Ascending aorta (tissue), 2 donors: ENCODE measurements around the gene SCYL1. TPM values are rescaled to one million over a fixed set of nuclear protein-coding genes. Genes with fewer than 3 reads are reported as not detected.

Experiments
- DNase-seq, 2 donors: peaks; one replicate each; pipeline ENCODE4 v3.0.0-alpha.2; 2019; ENCODE audit warnings: low spot score in 2 of 2
- H3K27ac ChIP-seq, 2 donors: fragments of 200-600 bp; sonication (generic); one replicate each; pipeline ENCODE4 v1.5.1; 2016 to 2017; ENCODE audit warnings: mild to moderate bottlenecking in 1 of 2
- H3K27me3 ChIP-seq: fragments of 200-600 bp; sonication (generic); one replicate; pipeline ENCODE4 v1.5.1; 2017
- H3K36me3 ChIP-seq, 2 donors: fragments of 200-600 bp; sonication (generic); one replicate each; pipeline ENCODE4 v1.5.1; 2016
- H3K4me1 ChIP-seq, 2 donors: fragments of 200-600 bp; sonication (generic); one replicate each; pipeline ENCODE4 v1.5.1; 2016 to 2017; ENCODE audit warnings: mild to moderate bottlenecking in 1 of 2
- H3K4me3 ChIP-seq, 2 donors: fragments of 200-600 bp; sonication (generic); one replicate each; pipeline ENCODE4 v1.5.1; 2016 to 2017; ENCODE audit warnings: mild to moderate bottlenecking in 1 of 2
- H3K9me3 ChIP-seq, 2 donors: fragments of 200-600 bp; sonication (generic); one replicate each; pipeline ENCODE4 v1.5.1; 2016
- CTCF ChIP-seq, 3 experiments: fragments of 200-600 bp in 2 of 3; fragments of 450-650 bp in 1 of 3; sonication (generic) in 2 of 3; IDR thresholded peaks; one replicate each; pipeline ENCODE4 v1.5.1; 2016 to 2019; ENCODE audit warnings: antibody characterized with exemption in 3 of 3, mild to moderate bottlenecking in 1 of 3, moderate library complexity in 1 of 3
- intact Hi-C: fragments of 100-400 bp; cut with DNase I; formaldehyde crosslinking; loops from one replicate; pipeline ENCODE4 v1.15.1; 2023
- total RNA-seq: library from RNA; depleted of rRNA; stranded (reverse); fragments of >200 nt; gene quantifications from one replicate; pipeline ENCODE4 v1.1.0, GENCODE V29; 2016

The SCYL1 gene
- total RNA-seq, 1 donor from 2014 or later: 220 TPM

GRCh38 chr11:65585396-65586246, 60.7 kb downstream of the SCYL1 start:
- Histone ChIP-seq H3K9me3 (no peaks in the 10 kb centered on the region), H3K27ac (peak overlapping the region; percentile 14 to 76), H3K4me1 (peaks cover 22 to 30% of the 10 kb centered on the region in 2 donors), H3K4me3 (no peak overlapping the region), H3K36me3 (peaks cover 69 to 80% of the 10 kb centered on the region in 2 donors), H3K27me3 (no peaks in the 10 kb centered on the region)
- no peak for DNase-seq
- TF ChIP-seq CTCF (IDR thresholded peaks at IDR 0.05): no peak
- intact Hi-C loops: no loop called here

- H3K27me3 ChIP-seq: no peaks in the 10 kb centered on the region
- peak overlapping the region; percentile 73 to 76 for H3K27ac ChIP-seq
- DNase-seq: no peak
- no peak for TF ChIP-seq CTCF (IDR thresholded peaks at IDR 0.05)
- peaks cover 22 to 30% of the 10 kb centered on the region in 2 donors for H3K4me1 ChIP-seq
- intact Hi-C loops: no loop called here
- no peaks in the 10 kb centered on the region for H3K9me3 ChIP-seq
- H3K4me3 ChIP-seq: no peak overlapping the region
- H3K36me3 ChIP-seq: peaks cover 69 to 80% of the 10 kb centered on the region in 2 donors
Measured at GRCh38 chr11:65586247-65586630, 61.4 kb downstream of the SCYL1 start.

GRCh38 chr11:65586676-65587075, 61.8 kb downstream of the SCYL1 start:
- Histone ChIP-seq H3K9me3 (no peaks in the 10 kb centered on the region), H3K4me3 (no peak overlapping the region), H3K36me3 (peaks cover 69 to 80% of the 10 kb centered on the region in 2 donors), H3K4me1 (peaks cover 22 to 30% of the 10 kb centered on the region in 2 donors), H3K27ac (peak overlapping the region; percentile 73 to 76), H3K27me3 (no peaks in the 10 kb centered on the region)
- intact Hi-C loops: no loop called here
- no peak for DNase-seq
- no peak for TF ChIP-seq CTCF (IDR thresholded peaks at IDR 0.05)

Other genes with a start within 250 kb of the SCYL1 start
- 20.6 TPM for gene CDC42EP2, start 210.2 kb upstream of the SCYL1 start, total RNA-seq
- 70.9 TPM for gene DPF2, start 191.2 kb upstream of the SCYL1 start, total RNA-seq
- not detected for gene TIGD3, start 170.3 kb upstream of the SCYL1 start, total RNA-seq
- 11.4 TPM for gene SLC25A45, start 142.4 kb upstream of the SCYL1 start, total RNA-seq
- gene FRMD8, start 138.4 kb upstream of the SCYL1 start, total RNA-seq: 99.3 TPM
- 180 TPM for gene NEAT1, start 102.3 kb upstream of the SCYL1 start, total RNA-seq
- 8,553 TPM for gene MALAT1, start 26.0 kb upstream of the SCYL1 start, total RNA-seq
- gene LTBP3, start 33.3 kb downstream of the SCYL1 start, total RNA-seq: 702 TPM
- gene ZNRD2, start 45.4 kb downstream of the SCYL1 start, total RNA-seq: 157 TPM
- 104 TPM for gene FAM89B, start 47.5 kb downstream of the SCYL1 start, total RNA-seq
- gene EHBP1L1, start 51.0 kb downstream of the SCYL1 start, total RNA-seq: 418 TPM
- not detected for gene KCNK7, start 70.7 kb downstream of the SCYL1 start, total RNA-seq
- gene MAP3K11, start 89.1 kb downstream of the SCYL1 start, total RNA-seq: 121 TPM
- 181 TPM for gene PCNX3, start 90.7 kb downstream of the SCYL1 start, total RNA-seq
- 145 TPM for gene SIPA1, start 113.0 kb downstream of the SCYL1 start, total RNA-seq
- 115 TPM for gene RELA, start 137.8 kb downstream of the SCYL1 start, total RNA-seq
- gene KAT5, start 187.2 kb downstream of the SCYL1 start, total RNA-seq: 31.0 TPM
- 155 TPM for gene RNASEH2C, start 195.7 kb downstream of the SCYL1 start, total RNA-seq